RWPE1 (cell line): ENCODE results near the gene CCDC141.

Source experiments
- CTCF ChIA-PET: fragments of 350-600 bp; sonication (Branson Sonifier 250); formaldehyde crosslinking; extraction: SDS; loops from one replicate; lab custom pipeline; 2021; lab: Yijun Ruan, JAX
- POLR2A ChIA-PET: fragments of 400-600 bp; formaldehyde crosslinking; extraction: SDS; loops from one replicate; lab custom pipeline; 2020; ENCODE audit warnings: antibody characterized with exemption; ENCODE audit not compliant: low non-redundant PET; lab: Yijun Ruan, JAX
- DNase-seq: peaks from one replicate; pipeline ENCODE4 v3.0.0; 2012; ENCODE audit warnings: low spot score
- H3K27ac ChIP-seq: fragments of 450-650 bp; 2 replicates; pipeline ENCODE4 v1.5.1; 2017
- TF ChIP-seq, protein P1 (sequence below): fragments of 450-650 bp; conservative IDR thresholded peaks from 2 replicates; pipeline ENCODE4 v1.5.1; 2017; ENCODE audit warnings: low read depth, mild to moderate bottlenecking

The CCDC141 gene

DNA sequence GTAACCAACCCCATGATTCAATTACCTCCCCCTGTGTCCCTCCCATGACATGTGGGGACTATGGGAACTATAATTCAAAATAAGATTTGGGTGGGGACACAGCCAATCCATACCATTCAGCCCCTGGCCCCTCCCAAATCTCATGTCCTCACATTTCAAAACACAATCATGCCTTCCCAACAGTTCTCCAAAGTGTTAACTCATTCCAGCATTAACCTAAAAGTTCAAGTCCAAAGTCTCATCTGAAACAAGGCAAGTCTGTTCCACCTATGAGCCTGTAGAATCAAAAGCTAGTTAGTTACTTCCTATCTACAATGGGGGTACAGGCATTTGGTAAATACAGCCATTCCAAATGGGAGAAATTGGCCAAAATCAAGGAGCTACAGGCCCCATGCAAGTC lies 32.0 kb upstream of the CCDC141 start:
- H3K27ac ChIP-seq: no peak overlapping the region
- ChIA-PET CTCF (no interaction called here), POLR2A (no interaction called here)
- no peak for DNase-seq
- TF ChIP-seq, protein P1, sequence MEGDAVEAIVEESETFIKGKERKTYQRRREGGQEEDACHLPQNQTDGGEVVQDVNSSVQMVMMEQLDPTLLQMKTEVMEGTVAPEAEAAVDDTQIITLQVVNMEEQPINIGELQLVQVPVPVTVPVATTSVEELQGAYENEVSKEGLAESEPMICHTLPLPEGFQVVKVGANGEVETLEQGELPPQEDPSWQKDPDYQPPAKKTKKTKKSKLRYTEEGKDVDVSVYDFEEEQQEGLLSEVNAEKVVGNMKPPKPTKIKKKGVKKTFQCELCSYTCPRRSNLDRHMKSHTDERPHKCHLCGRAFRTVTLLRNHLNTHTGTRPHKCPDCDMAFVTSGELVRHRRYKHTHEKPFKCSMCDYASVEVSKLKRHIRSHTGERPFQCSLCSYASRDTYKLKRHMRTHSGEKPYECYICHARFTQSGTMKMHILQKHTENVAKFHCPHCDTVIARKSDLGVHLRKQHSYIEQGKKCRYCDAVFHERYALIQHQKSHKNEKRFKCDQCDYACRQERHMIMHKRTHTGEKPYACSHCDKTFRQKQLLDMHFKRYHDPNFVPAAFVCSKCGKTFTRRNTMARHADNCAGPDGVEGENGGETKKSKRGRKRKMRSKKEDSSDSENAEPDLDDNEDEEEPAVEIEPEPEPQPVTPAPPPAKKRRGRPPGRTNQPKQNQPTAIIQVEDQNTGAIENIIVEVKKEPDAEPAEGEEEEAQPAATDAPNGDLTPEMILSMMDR: no peak

DNA sequence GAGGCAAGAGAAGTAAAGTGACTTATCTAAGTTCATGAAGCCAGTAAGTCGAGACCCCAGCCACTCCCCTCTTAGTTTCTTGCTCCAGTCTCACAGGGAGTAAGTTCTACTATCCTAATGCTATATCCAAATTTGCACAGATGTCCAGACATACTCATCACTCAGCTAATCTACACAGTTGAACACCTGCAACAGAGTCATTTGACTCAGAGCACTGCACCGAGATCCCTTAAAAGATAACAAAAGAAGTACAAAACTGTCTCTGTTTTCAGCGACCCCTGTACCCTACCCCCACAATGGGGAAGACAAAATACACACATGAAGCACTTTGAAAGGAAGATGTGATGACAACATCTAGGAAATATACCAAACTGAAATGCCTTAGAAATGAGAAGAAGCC lies 22.6 kb upstream of the CCDC141 start:
- TF ChIP-seq, protein P1: no peak
- no peak for DNase-seq
- no peak overlapping the region for H3K27ac ChIP-seq
- ChIA-PET POLR2A (no interaction called here), CTCF (no interaction called here)

DNA sequence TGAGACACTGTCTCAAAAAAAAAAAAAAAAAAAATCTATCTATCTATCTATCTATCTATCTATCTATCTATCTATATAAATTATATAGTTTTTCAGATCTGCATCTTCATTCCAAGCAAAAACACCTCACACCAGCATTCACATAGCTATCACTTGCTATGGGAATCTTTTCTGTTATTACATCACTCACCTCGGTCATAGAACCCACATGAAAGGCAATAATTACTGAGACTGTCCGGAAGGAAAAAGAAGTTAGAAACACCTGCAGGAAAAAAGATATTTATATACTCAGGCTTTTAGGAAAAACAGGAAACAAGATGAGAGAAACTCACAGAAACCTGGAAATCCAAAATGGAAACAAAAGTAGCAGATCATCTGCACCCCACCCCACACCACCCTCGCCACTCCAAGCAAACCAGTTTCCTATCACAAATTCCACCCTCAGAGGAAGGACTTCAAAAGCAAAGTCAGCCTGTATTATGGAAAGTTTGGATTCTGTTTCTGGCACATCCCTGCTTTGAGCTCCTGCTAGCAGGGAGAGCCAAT lies 21.9 kb upstream of the CCDC141 start:
- no peak overlapping the region for H3K27ac ChIP-seq
- POLR2A ChIA-PET: no interaction called here
- CTCF ChIA-PET: interaction anchor here (0.7 kb wide), 1 partner anchor 1619 kb away, joined by 3 read pairs; no protein-coding TSS in a partner anchor
- TF ChIP-seq, protein P1: no peak
- DNase-seq: no peak

DNA sequence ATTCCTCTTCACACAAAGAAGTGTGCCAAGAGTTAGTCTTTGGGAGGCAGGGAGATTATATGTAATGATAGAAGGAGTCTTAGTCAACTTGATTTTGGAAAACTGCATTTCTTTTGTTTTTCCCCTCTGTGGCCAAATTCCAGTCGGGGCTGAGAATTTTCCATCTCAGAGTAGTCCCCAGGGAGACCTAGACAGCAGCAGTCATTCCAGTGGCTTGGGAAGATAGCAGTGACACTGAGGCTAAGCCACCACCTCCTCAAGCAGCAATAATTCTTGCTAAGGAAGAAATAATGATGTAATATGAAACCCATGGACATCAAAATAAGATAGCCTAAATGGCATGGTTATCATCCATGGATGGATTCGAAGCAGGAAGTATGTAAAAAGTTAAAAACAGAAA lies 21.0 kb upstream of the CCDC141 start:
- H3K27ac ChIP-seq: no peak overlapping the region
- CTCF ChIA-PET: no interaction called here
- no peak for DNase-seq
- POLR2A ChIA-PET: no interaction called here
- TF ChIP-seq, protein P1: no peak

DNA sequence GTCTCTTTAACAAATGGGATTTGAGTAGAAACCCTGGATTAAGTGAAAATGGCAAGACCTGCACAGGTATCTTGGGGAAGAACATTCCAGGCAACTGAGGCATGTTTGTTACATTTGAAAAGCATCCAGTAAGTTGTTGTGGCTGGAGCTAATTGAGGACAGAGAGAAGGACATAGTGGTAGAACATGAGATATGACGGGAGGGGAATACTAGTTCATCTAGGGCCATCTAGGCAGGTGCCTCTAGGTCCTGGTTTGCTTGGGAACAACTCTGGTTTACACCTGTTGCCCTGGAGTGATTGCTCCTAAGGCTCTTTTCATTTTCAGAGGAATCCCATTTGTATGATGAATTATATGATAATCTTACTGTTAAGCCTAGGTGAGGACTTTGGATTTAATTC lies 19.7 kb upstream of the CCDC141 start:
- ChIA-PET CTCF (no interaction called here), POLR2A (no interaction called here)
- no peak overlapping the region for H3K27ac ChIP-seq
- TF ChIP-seq, protein P1: no peak
- DNase-seq: no peak

DNA sequence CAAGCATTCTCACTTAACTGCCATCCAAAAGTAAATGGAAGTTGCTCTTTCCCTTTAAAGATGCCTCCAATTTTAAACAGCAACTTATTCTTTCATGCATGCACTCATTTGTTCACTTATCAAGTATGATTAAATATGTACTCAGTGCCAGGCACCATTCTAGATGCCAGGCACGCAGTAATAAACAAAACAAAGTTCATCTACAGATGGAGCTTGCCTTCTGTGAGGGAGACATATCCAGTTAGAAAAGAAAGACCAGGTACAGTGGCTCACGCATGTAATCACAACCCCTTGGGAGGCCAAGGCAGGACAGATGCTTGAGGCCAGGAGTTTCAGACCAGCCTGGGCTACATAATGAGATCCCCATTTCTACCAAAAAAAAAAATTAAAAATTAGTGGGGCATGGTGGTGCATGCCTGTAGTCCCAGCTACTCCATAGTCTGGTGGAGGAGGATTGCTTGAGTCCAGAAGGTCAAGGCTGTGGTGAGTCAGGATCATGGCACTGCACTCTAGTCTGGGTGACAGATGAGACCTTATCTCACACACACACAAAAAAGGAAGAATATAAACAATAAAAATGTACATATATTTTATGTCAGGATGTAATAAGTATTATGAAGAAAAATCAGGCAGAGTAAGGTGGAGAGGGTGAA lies 19.2 kb upstream of the CCDC141 start:
- TF ChIP-seq, protein P1: no peak
- DNase-seq: no peak
- CTCF ChIA-PET: no interaction called here
- POLR2A ChIA-PET: no interaction called here
- H3K27ac ChIP-seq: no peak overlapping the region
